Measurements from ENCODE around the gene OMG. TPM values are rescaled to one million over a fixed set of nuclear protein-coding genes. Genes with fewer than 3 reads are reported as not detected.
A peak's percentile ranks its signal among the peaks of the same experiment; 100 is the strongest.
"Not testable (repeated sequence)": the region's sequence is repeated elsewhere in the genome, so short reads cannot be mapped to it uniquely, and the experiment has no call there.

OMG gene
- total and polyA plus RNA-seq, 2 donors (not counting 1 experiment from before 2014, with no cell fraction given) = 17.3 to 26.8 TPM

DNA sequence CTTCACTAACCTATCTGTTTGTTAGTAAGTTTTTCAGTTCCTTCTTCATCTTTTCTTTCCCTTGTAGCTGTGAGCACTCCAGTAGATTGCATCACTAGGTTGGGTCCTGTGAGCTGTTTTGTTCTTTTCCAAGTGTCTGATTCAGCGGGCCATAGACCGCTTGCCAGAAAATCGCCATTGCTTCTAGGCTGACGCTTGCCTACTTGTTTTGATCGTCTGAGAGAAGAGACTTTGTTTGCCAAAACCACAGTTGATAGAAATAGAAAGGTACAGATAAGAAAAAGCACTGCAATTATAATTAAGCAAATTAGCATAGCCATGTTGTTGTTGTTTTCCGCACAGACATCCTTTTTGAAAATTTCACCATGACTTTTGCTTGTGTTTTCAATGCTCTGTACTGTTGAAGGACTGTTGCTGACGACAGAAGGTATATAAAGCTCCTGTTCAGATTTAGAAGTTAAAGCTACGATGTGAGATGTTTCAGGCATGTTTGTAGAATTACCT is 21.3 kb upstream of the OMG start:
- DNase-seq (ENCODE audit: low read depth in 2 of 2) = peak; percentile 93
- peak overlapping the region; percentile 15 for H3K27ac ChIP-seq (ENCODE audit: insufficient read depth, low read length)

DNA sequence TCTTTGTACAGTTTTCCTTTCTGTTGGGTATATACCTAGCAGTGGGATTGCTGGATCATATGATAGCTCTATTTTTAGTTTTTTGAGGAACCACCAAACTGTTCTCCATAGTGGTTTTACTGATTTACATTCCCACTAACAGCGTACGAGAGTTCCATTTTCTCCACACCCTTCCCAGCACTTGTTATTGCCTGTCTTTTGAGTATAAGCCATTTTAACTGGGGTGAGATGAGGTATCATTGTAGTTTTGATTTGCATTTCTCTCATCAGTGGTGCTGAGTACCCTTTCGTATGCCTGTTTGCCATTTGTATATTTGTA is 17.7 kb upstream of the OMG start:
- Histone ChIP-seq H3K4me2 (ENCODE audit: extremely low read depth, insufficient read depth, low read length) (no peak overlapping the region), H3K9me3 (ENCODE audit: control insufficient read depth, insufficient read depth, low read depth, low read length) (no peaks in the 10 kb centered on the region), H3K27me3 (ENCODE audit: control insufficient read depth, insufficient read depth, low read length) (no peaks in the 10 kb centered on the region), H3K36me3 (ENCODE audit: control insufficient read depth, insufficient read depth, low read length) (no peaks in the 10 kb centered on the region), H3K4me3 (replicated peaks in 1 of 4; ENCODE audit: control extremely low read depth in 1 of 4, insufficient read depth in 1 of 4, low read depth in 3 of 4, low read length in 4 of 4) (no peak overlapping the region), H3K79me2 (ENCODE audit: control insufficient read depth, insufficient read depth, low read length) (no peaks in the 10 kb centered on the region), H3K4me1 (ENCODE audit: control insufficient read depth, extremely low read depth, insufficient read depth, low read length) (no peaks in the 10 kb centered on the region), H2AFZ (ENCODE audit: low read length) (no peak overlapping the region), H4K20me1 (ENCODE audit: control insufficient read depth, extremely low read depth, insufficient read depth, low read length) (no peaks in the 10 kb centered on the region), H3K27ac (ENCODE audit: insufficient read depth, low read length) (no peak overlapping the region), H3K9ac (ENCODE audit: insufficient read depth, low read length) (no peak overlapping the region)
- no peak for DNase-seq (ENCODE audit: low read depth in 2 of 2)
- no peak for TF ChIP-seq EZH2 (IDR thresholded peaks at IDR 0.05; ENCODE audit: low read length, missing control alignments)
- TF ChIP-seq, protein P1, sequence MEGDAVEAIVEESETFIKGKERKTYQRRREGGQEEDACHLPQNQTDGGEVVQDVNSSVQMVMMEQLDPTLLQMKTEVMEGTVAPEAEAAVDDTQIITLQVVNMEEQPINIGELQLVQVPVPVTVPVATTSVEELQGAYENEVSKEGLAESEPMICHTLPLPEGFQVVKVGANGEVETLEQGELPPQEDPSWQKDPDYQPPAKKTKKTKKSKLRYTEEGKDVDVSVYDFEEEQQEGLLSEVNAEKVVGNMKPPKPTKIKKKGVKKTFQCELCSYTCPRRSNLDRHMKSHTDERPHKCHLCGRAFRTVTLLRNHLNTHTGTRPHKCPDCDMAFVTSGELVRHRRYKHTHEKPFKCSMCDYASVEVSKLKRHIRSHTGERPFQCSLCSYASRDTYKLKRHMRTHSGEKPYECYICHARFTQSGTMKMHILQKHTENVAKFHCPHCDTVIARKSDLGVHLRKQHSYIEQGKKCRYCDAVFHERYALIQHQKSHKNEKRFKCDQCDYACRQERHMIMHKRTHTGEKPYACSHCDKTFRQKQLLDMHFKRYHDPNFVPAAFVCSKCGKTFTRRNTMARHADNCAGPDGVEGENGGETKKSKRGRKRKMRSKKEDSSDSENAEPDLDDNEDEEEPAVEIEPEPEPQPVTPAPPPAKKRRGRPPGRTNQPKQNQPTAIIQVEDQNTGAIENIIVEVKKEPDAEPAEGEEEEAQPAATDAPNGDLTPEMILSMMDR (conservative IDR thresholded peaks at IDR 0.05 in 1 of 2, IDR thresholded peaks at IDR 0.05 in 1 of 2; ENCODE audit: low read depth in 1 of 2, low read length in 2 of 2) = no peak

More for the DNA sequence above, 21.3 kb upstream of the OMG start:
- Histone ChIP-seq H4K20me1 (ENCODE audit: control insufficient read depth, extremely low read depth, insufficient read depth, low read length) (no peaks in the 10 kb centered on the region), H3K36me3 (ENCODE audit: control insufficient read depth, insufficient read depth, low read length) (no peaks in the 10 kb centered on the region), H3K9ac (ENCODE audit: insufficient read depth, low read length) (no peak overlapping the region), H2AFZ (ENCODE audit: low read length) (no peak overlapping the region), H3K4me1 (ENCODE audit: control insufficient read depth, extremely low read depth, insufficient read depth, low read length) (no peaks in the 10 kb centered on the region), H3K9me3 (ENCODE audit: control insufficient read depth, insufficient read depth, low read depth, low read length) (no peaks in the 10 kb centered on the region), H3K4me3 (replicated peaks in 1 of 4; ENCODE audit: control extremely low read depth in 1 of 4, insufficient read depth in 1 of 4, low read depth in 3 of 4, low read length in 4 of 4) (peak overlapping the region in 2 of 4 experiments; percentile 39 to 43), H3K4me2 (ENCODE audit: extremely low read depth, insufficient read depth, low read length) (peak overlapping the region; percentile 17), H3K79me2 (ENCODE audit: control insufficient read depth, insufficient read depth, low read length) (peaks cover 2% of the 10 kb centered on the region), H3K27me3 (ENCODE audit: control insufficient read depth, insufficient read depth, low read length) (no peaks in the 10 kb centered on the region)
- TF ChIP-seq, protein P1 (conservative IDR thresholded peaks at IDR 0.05 in 1 of 2, IDR thresholded peaks at IDR 0.05 in 1 of 2; ENCODE audit: low read depth in 1 of 2, low read length in 2 of 2) = no peak
- no peak for TF ChIP-seq EZH2 (IDR thresholded peaks at IDR 0.05; ENCODE audit: low read length, missing control alignments)

DNA sequence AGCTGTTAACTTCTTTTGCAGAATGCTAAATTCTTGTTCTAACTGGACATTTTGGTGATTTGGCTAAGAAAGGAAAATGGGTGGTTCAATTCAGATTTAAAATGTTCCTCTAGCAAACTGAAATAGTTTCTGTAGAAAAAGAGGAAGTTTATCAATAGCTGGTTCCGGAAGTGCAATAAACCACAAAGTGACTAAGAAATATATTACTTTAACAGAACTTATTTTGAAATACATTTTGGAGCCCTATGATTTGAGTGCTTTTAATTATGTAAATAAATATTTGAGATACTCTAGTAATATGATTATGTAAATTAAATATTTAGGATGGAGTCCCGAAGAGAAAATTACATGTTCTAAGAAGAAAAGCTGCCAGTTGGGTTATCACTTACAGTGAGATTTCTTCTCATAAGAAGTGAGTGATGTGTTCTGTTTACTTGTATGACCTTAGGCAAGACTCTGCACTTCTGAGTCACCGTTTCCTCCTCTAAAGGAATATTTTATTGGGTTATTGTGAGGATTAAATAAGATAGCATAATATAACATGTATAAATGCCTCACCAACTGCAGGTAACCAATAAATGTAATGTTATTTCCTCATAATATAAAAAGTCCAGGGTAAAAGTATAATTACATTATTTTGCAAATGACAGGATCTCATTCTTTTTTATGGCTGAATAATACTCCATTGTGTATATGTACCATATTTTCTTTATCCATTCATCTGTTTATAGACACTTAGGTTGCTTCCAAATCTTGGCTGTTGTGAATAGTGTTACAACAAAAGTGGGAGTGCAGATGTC is 17.1 kb upstream of the OMG start, which contains the start of gene EVI2B:
Gene EVI2B (minus strand): TSS at position 73 of the 800 bp plus-strand sequence. CDS start 8,445 bp downstream, outside the sequence.
- no peak within 1 kb of the TSS for H3K4me3 ChIP-seq (replicated peaks in 1 of 4; ENCODE audit: control extremely low read depth in 1 of 4, insufficient read depth in 1 of 4, low read depth in 3 of 4, low read length in 4 of 4)

DNA sequence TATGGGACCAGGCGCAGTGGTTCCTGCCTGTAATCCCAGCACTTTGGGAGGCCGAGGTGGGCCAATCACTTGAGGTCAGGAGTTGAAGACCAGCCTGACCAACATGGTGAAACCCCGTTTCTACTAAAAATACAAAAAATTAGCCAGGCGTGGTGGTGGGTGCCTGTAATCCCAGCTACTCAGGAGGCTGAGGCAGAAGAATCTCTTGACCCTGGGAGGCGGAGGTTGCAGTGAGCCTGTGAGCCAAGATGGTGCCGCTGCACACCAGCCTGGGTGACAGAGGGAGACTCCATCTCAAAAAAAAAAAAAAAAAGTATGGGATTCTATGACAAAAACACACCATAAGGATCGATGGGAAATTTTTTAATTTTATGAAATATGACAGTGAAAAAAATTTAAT is 15.2 kb upstream of the OMG start:
- not testable (repeated sequence) for DNase-seq (ENCODE audit: low read depth in 2 of 2); H3K4me2 ChIP-seq (ENCODE audit: extremely low read depth, insufficient read depth, low read length); H3K79me2 ChIP-seq (ENCODE audit: control insufficient read depth, insufficient read depth, low read length); H3K27me3 ChIP-seq (ENCODE audit: control insufficient read depth, insufficient read depth, low read length); H3K9me3 ChIP-seq (ENCODE audit: control insufficient read depth, insufficient read depth, low read depth, low read length); H3K9ac ChIP-seq (ENCODE audit: insufficient read depth, low read length); H2AFZ ChIP-seq (ENCODE audit: low read length); H3K4me3 ChIP-seq (replicated peaks in 1 of 4; ENCODE audit: control extremely low read depth in 1 of 4, insufficient read depth in 1 of 4, low read depth in 3 of 4, low read length in 4 of 4); H4K20me1 ChIP-seq (ENCODE audit: control insufficient read depth, extremely low read depth, insufficient read depth, low read length); H3K27ac ChIP-seq (ENCODE audit: insufficient read depth, low read length); H3K36me3 ChIP-seq (ENCODE audit: control insufficient read depth, insufficient read depth, low read length); H3K4me1 ChIP-seq (ENCODE audit: control insufficient read depth, extremely low read depth, insufficient read depth, low read length)

More for the DNA sequence above, 17.1 kb upstream of the OMG start, which contains the start of gene EVI2B:
- no peaks in the 10 kb centered on the region for H3K9me3 ChIP-seq (ENCODE audit: control insufficient read depth, insufficient read depth, low read depth, low read length)
- H3K9ac ChIP-seq (ENCODE audit: insufficient read depth, low read length) = no peak within 1 kb of the TSS
- H3K4me2 ChIP-seq (ENCODE audit: extremely low read depth, insufficient read depth, low read length) = no peak within 1 kb of the TSS
- peak; percentile 46 to 65 for DNase-seq (ENCODE audit: low read depth in 2 of 2)
- H4K20me1 ChIP-seq (ENCODE audit: control insufficient read depth, extremely low read depth, insufficient read depth, low read length) = no peaks in the 10 kb centered on the region
- no peaks in the 10 kb centered on the region for H3K79me2 ChIP-seq (ENCODE audit: control insufficient read depth, insufficient read depth, low read length)
- no peak within 1 kb of the TSS for H3K27ac ChIP-seq (ENCODE audit: insufficient read depth, low read length)
- no peaks in the 10 kb centered on the region for H3K4me1 ChIP-seq (ENCODE audit: control insufficient read depth, extremely low read depth, insufficient read depth, low read length)
- no peaks in the 10 kb centered on the region for H3K36me3 ChIP-seq (ENCODE audit: control insufficient read depth, insufficient read depth, low read length)
- H3K27me3 ChIP-seq (ENCODE audit: control insufficient read depth, insufficient read depth, low read length) = no peaks in the 10 kb centered on the region
- no peak for TF ChIP-seq EZH2 (IDR thresholded peaks at IDR 0.05; ENCODE audit: low read length, missing control alignments)
- TF ChIP-seq, protein P1 (conservative IDR thresholded peaks at IDR 0.05 in 1 of 2, IDR thresholded peaks at IDR 0.05 in 1 of 2; ENCODE audit: low read depth in 1 of 2, low read length in 2 of 2) = no peak
- no peak within 1 kb of the TSS for H2AFZ ChIP-seq (ENCODE audit: low read length)
